Measurements from ENCODE around the gene VSIR.

VSIR gene

DNA sequence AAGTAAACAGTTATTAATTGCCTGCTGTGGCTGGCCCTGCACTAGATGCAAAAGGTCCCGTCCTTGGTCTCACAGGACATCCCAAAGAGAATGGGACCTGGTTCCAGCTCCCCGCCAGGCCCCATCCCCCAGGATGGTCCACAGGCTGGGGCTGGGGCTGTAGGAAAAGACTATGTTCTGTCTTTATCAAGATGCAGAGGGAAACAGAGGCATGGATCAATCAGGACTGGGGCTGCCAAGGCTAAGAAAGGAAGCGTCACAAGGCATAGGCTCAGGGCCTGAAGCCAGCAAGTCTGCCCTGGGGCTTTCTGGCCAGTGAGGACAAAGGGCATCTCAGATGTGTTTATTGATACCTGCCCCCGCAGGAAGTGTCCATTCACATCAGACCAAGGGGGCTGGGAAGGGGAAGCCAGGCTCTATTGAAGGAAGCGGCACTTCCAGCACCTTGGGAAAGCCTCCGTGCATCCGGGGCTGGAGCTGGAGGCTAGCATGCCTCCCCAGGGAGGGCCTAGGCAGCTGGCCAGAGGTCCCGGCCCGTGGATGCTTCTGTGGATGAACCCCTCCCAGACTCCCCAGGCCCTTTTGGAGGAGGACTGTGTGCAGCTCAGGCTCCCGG, 5.8 kb downstream of the VSIR start:
- peaks cover 9% of the 10 kb centered on the region; the same call in 1 of the 2 replicates for H3K4me1 ChIP-seq (ENCODE audit: insufficient read depth, low read length)
- H3K36me3 ChIP-seq (ENCODE audit: insufficient read depth, low read length): no peaks in the 10 kb centered on the region
- H3K9me3 ChIP-seq (ENCODE audit: control insufficient read depth, insufficient read depth, low read length): no peaks in the 10 kb centered on the region
- H3K9ac ChIP-seq (ENCODE audit: low read depth, low read length): no peak overlapping the region

DNA sequence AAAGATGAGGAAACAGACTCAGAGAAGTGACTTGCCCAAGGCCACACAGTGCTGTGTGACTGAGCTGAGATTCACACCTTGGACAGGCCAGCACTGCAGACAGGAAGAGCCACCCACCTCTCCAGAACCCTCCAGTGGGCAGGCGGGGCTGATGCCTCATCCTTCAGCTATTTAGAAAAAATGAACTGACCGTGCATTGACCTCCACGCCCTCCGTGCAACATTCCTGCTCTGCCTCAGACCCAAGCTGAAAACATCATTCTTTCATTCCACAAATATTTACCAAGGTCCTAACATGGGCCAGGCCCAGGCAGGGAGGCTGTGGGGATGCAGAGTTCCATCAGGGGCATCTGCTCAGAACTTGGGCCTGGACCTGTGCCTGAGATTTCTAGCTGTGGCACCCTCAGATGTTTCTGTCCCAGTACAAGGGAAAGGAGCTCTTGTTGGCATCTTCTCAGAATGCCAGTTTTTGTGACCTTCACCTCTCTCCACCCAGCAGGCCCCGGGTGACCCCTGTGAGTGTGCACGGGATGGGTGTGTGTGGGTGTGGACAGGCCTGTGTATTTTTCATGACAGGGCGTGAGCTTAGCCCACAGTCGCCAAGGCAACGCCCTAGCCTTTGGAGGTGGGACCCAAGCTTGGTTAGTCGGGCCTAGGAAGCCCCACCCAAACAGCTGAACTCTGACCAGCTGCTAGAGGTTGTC, 6.5 kb downstream of the VSIR start:
- H3K9ac ChIP-seq (ENCODE audit: low read depth, low read length): no peak overlapping the region

DNA sequence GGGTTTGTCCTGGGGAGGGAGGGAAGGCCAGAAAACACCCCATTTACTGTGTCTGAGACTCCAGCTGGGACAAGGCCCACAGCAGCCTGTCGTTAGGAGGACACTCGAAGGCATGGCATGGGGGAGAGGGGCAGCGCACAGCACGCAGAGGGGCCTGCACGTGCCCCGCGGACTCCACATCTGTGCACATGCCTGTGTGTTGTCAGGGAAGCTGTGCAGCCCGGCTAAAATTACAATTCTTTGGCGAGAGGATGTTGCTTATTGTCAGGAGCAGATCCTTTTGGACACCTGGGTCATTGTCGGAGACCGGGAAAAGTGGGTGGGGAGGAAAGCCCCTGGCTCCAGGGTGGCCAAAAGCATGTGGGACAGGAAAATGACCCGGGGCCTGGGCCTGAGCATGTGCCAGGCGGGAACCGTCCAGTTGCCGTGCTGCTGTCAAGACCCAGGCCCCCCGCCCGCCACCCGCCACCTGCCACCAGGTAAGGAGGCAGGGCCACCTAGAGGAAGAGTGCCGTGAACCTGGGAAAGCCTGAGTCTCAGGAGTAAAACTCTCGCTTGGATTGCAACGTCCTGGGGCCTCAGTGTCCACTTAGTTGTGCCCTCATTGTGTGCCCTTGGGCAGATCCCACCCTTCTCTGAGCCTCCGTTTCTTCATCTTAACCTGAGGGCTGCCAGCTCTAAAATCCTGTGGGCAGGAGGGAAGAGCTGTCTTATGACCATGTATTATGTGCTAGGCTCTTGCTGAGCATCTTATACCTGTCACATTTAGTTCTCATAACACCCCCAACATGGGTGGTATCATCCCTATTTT, 7.2 kb downstream of the VSIR start:
- Histone ChIP-seq H3K9me3 (ENCODE audit: control insufficient read depth, insufficient read depth, low read length) (no peaks in the 10 kb centered on the region), H3K36me3 (ENCODE audit: insufficient read depth, low read length) (no peaks in the 10 kb centered on the region), H3K4me1 (ENCODE audit: insufficient read depth, low read length) (peaks cover 9% of the 10 kb centered on the region; the same call in 1 of the 2 replicates), H3K9ac (ENCODE audit: low read depth, low read length) (no peak overlapping the region)

More for the DNA sequence above, 6.5 kb downstream of the VSIR start:
- Histone ChIP-seq H3K9me3 (ENCODE audit: control insufficient read depth, insufficient read depth, low read length) (no peaks in the 10 kb centered on the region), H3K36me3 (ENCODE audit: insufficient read depth, low read length) (no peaks in the 10 kb centered on the region), H3K4me1 (ENCODE audit: insufficient read depth, low read length) (peaks cover 9% of the 10 kb centered on the region; the same call in 1 of the 2 replicates)

DNA sequence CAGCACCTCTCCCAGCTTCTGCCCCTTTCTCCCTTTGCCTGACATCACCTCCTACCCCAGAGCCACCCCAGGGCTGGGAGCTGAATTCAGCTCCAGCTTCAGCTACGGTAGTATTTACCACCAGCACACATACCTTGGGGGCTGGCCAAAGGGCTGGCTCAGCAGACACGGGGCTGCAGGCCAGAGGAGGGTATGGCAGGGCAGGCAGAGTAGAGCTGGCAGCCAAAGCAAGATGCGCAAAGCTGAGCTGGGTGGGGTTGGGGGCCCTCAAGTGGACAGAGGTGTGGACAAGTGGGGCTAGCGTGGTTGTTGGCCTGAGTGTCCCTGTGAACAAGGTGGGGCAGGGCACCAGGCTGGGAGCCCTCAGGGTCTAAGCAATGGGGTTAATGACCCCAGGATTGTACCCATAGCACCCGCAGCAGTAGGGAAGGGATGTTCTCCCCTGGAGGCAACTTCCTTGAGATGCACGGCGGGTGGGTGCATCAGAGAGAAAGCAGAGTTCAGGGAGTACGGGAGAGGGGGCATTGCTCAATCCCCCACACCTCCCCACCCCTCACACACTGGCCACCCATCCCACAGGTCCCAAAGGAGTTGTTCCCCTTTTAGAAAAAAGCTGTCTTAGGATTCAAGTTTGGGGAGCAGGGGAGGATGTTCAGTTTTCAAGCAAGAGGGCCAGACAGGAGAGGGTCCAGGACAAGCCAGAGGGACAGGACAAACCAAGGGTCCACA, 8.0 kb downstream of the VSIR start:
- Histone ChIP-seq H3K36me3 (ENCODE audit: insufficient read depth, low read length) (no peaks in the 10 kb centered on the region), H3K9me3 (ENCODE audit: control insufficient read depth, insufficient read depth, low read length) (no peaks in the 10 kb centered on the region), H3K4me1 (ENCODE audit: insufficient read depth, low read length) (peaks cover 9% of the 10 kb centered on the region; the same call in 1 of the 2 replicates), H3K9ac (ENCODE audit: low read depth, low read length) (no peak overlapping the region)

DNA sequence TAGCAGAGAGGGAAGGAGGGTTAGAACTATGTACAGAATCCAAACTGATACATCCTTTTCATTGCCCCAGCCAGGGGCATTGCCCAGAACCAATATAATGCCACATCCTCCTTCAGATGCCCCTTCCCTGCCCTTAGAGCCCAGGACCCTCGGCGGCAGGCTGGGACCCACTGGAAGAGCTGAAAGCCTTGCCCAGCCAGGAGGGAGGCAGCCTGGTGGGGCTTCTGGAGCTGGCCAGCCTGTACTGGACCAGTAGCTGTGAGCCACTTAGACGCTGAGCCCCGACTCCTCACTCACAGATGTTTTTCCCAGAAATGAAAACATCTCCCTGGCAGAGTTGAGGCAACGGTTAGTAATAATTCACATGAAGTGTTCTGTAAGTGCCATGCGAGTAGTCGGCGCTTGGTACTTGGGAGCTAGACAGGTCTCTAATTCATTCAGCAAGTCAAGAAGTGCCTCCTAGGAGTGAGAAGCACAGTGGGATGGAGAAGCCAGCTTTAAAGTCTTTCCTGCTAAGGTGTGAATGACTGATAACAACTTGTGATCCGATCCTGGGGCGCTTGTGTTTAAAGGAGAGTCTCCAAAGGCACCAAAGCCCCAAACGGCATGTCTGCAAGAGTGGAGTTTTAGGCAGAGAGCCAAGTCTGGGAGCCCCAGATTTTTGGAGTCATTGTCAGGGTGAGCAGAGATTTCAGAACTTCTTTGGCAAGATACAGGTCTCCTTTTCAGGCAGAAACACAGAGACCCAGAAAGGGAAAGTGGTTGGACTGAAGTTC, 9.8 kb downstream of the VSIR start:
- H3K36me3 ChIP-seq (ENCODE audit: insufficient read depth, low read length): no peaks in the 10 kb centered on the region
- no peaks in the 10 kb centered on the region for H3K9me3 ChIP-seq (ENCODE audit: control insufficient read depth, insufficient read depth, low read length)
- H3K9ac ChIP-seq (ENCODE audit: low read depth, low read length): no peak overlapping the region
- peaks cover 9% of the 10 kb centered on the region; the same call in 1 of the 2 replicates for H3K4me1 ChIP-seq (ENCODE audit: insufficient read depth, low read length)

DNA sequence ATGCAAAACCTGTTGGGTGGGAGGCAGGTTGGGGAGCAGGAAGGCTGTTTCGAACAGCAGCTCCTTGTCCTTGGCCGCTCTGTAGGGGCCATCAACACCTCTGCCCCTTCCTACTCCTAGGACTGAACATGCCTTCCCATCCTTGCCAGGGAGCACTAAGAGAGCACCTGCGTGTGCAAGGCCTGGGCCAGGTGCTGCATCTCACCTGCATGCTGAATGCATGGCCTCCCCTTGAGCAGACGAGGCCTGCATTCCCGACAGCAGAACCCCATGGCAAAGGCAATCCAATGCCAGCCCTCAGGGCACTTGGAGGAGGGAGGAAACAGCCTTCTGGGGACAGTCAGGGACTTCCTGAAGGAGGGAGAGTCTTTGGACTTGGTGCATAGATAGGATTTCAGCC, 11.0 kb downstream of the VSIR start:
- Histone ChIP-seq H3K36me3 (ENCODE audit: insufficient read depth, low read length) (no peaks in the 10 kb centered on the region), H3K4me1 (ENCODE audit: insufficient read depth, low read length) (peaks cover 8% of the 10 kb centered on the region; the same call in 1 of the 2 replicates), H3K9ac (ENCODE audit: low read depth, low read length) (no peak overlapping the region), H3K9me3 (ENCODE audit: control insufficient read depth, insufficient read depth, low read length) (no peaks in the 10 kb centered on the region)

DNA sequence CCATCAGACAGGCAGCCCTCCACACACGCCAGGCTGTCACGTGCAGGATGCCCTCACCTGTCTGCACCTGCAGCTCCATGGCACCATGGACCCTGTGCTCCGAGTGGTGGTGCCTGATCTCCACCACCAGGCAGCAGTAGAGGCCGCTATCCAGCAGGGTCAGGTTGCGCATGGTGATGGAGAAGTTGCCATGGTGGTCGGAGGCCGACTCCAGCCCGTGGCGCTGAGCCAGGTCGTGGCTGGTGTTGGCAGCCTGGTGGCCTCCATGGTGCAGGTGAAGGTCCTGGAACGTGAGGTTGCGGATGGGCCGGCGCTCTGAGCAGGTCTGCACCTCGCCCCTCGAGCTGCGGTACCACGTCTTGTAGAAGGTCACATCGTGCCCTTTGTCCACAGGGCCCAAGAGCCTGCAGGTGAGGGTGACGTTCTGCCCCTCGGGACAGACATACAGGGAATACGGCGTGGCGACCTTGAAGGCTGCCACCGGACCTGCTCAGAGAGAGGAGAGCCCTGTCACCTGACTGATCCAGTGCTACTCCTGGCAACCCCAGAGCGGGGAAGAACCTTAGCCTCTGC, 11.7 kb downstream of the VSIR start:
- H3K9ac ChIP-seq (ENCODE audit: low read depth, low read length): no peak overlapping the region

DNA sequence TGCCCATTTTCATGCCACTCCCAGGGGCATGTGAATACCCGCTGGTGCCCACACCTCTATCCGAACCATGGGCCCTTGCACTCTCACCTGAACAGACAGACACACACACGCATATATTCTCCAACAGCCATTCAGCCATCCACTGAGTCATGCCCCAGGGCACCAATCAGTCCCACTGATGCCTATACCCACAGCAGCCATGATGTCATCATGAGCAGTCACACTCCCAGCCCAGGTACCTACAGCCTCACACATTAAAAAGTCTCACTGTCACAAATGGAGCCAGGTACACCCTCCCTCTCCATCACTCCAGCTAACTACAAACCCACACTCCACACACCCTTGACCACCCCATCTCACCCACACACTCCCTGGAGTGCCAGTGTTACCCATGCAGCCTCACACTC, 12.2 kb downstream of the VSIR start:
- H3K9ac ChIP-seq (ENCODE audit: low read depth, low read length): no peak overlapping the region
- H3K4me1 ChIP-seq (ENCODE audit: insufficient read depth, low read length): peaks cover 5% of the 10 kb centered on the region; the same call in 1 of the 2 replicates
- H3K9me3 ChIP-seq (ENCODE audit: control insufficient read depth, insufficient read depth, low read length): no peaks in the 10 kb centered on the region
- H3K36me3 ChIP-seq (ENCODE audit: insufficient read depth, low read length): no peaks in the 10 kb centered on the region

More for the DNA sequence above, 11.7 kb downstream of the VSIR start:
- no peaks in the 10 kb centered on the region for H3K36me3 ChIP-seq (ENCODE audit: insufficient read depth, low read length)
- peaks cover 5% of the 10 kb centered on the region; the same call in 1 of the 2 replicates for H3K4me1 ChIP-seq (ENCODE audit: insufficient read depth, low read length)
- H3K9me3 ChIP-seq (ENCODE audit: control insufficient read depth, insufficient read depth, low read length): no peaks in the 10 kb centered on the region

DNA sequence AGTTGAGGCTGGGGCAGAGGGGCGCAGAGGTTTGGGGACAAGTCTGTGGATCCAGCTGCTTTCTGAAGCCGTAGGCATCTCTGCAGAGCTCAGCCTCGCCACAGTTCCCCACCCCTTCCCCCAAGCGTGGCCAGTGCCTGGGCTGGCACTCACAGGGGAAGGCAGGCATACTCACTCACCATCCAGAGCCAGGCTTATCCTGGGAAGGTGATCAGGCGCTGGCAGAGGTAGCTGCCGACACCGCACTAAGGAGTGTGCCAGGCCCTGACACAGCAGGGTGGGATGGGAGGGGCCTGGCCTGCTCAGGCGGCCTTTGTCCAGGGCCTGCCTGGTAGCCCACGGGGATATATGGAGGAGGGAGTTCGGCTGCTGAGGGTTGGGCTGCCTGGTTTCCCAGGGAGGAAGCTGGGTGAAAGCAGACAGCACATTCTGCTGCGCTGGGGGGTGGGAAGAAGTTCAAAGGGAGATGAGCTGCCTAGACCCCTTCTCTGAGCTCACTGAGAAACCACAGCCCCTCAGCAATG, 15.9 kb downstream of the VSIR start:
- Histone ChIP-seq H3K9me3 (ENCODE audit: control insufficient read depth, insufficient read depth, low read length) (no peaks in the 10 kb centered on the region), H3K9ac (ENCODE audit: low read depth, low read length) (no peak overlapping the region), H3K36me3 (ENCODE audit: insufficient read depth, low read length) (no peaks in the 10 kb centered on the region), H3K4me1 (ENCODE audit: insufficient read depth, low read length) (peaks cover 5% of the 10 kb centered on the region; the same call in 1 of the 2 replicates)

DNA sequence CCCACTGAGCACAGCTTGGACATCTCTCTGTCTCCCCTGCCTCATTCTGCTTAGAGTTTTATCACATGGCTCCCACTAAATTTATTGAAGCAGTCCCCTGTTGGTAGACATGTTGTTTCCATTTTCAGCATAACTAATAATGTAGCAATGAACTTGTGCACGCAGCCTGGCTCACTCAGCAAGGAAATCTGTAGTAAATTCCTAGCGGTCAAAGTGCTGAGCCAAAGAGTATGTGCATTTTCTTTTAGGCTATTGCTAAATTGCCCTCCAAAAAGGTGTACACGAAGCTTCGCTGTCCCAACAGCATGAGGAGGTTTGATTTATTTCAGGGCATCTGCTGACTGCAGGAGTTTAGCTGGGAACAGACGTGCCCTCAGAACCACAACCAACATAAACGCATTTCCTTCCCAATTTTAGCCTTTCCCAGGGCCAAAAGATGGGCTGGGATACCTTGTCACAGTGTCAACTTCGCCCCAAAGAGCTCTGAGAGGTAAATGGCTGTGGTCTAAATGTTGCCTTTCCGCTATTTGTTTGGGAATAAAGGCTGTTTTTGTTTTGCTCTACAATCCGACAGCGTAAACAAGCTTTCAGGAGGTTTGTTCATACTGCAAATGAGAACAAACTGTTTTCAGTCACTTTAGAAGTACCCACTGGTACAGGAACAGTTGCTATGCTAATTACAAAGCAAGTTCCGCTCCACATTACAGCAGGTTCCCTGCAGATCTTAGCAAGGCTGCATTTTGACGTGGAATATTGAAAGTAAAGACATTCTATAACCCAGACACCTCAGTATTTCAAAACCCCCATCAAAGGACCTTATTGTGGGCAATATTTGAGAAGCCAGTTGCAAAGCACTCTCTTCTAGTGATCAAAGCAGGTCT, 16.8 kb downstream of the VSIR start:
- Histone ChIP-seq H3K9me3 (ENCODE audit: control insufficient read depth, insufficient read depth, low read length) (no peaks in the 10 kb centered on the region), H3K36me3 (ENCODE audit: insufficient read depth, low read length) (no peaks in the 10 kb centered on the region), H3K4me1 (ENCODE audit: insufficient read depth, low read length) (peaks cover 5% of the 10 kb centered on the region; the same call in 1 of the 2 replicates), H3K9ac (ENCODE audit: low read depth, low read length) (no peak overlapping the region)

DNA sequence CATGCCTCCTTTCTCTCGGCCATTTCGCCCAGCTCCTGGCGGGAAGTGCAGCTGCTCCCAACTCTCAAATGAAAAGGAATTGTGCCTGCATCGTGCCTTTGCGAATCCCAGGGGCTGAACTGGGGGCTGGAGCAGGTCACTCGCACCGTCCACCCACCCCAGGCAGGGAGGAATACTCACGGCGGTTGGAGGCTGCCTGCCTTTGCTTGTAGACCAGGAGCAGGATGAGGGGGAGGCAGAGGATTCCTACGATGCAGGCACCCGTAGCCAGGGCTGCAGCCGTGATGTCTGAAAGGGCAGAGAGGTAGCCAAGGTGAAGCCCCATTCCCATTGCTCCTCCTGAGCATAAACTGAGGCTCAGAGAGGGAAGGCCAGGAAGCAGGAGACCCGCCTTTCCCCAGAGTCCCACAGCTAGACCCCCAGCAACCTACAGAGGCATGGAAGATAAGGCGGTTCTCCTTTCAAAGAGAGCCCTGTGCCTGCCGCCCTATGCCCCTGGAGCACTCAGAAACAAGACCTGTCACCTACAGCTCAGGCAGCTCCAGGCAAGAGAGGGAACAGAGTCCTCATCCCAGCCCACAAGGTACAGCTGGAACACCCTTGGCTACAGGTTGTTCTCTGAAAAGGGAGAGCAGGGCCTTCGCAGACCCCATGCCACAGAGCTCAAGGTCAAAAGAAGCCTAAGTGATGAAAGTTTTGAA, 18.0 kb downstream of the VSIR start:
- Histone ChIP-seq H3K9ac (ENCODE audit: low read depth, low read length) (no peak overlapping the region), H3K36me3 (ENCODE audit: insufficient read depth, low read length) (no peaks in the 10 kb centered on the region), H3K4me1 (ENCODE audit: insufficient read depth, low read length) (peaks cover 5% of the 10 kb centered on the region; the same call in 1 of the 2 replicates), H3K9me3 (ENCODE audit: control insufficient read depth, insufficient read depth, low read length) (no peaks in the 10 kb centered on the region)

DNA sequence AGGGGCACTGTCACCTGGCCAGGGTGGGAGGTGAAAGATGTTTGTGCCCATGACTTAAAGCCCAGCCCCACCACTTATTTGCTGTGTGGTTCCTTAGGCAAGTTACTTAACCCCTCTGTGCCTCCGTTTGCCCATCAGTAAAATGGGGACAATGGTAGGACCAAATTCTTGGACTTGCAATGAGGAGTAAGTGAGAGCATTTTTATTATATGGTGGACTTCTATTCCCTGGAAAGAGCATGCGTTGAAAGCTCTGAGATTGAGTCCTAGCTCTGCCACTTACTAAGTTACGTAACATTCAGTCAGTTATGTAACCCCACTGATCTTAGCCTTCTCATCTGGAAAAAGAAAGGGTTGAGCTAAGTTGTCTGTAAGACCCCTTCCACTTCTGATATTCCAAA, 18.8 kb downstream of the VSIR start:
- no peak overlapping the region for H3K9ac ChIP-seq (ENCODE audit: low read depth, low read length)
- no peaks in the 10 kb centered on the region for H3K9me3 ChIP-seq (ENCODE audit: control insufficient read depth, insufficient read depth, low read length)
- peaks cover 5% of the 10 kb centered on the region; the same call in 1 of the 2 replicates for H3K4me1 ChIP-seq (ENCODE audit: insufficient read depth, low read length)
- no peaks in the 10 kb centered on the region for H3K36me3 ChIP-seq (ENCODE audit: insufficient read depth, low read length)
